Measurements from ENCODE around the gene ERN1.

DNA sequence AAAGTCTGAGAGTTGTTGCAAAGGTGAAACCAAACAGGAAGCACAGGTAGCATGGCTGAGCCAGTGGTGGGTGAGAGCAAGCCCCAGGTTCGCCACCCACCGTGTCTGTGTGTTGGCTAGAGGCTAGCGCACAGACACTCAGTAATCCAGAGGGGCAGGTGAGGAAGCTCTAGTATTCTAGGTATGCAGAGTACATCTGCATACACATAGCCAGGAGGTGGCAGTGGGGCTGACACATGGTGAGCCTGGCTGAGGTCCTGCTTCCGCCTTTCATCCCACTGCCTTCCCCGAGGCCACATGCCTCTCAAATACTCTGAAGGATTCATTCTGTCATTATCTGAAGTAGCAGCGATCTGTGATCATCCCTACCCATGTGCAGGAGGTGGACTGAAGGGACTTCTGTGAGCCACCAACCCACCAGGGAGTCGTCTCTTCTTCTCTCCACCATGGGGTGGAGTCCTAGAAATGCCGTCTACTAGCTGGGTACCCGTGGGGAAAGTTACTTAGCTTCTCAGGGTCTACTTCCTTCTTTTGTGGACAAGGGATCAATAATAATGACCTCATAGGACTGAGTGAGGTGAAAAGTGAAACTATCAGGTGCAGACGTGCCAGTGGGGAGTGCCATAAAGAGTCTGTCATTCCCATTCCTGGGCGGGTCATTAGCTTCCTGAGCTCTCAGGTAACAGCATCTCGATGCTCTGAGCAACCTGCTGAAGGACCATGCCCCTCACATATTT is 73.5 kb downstream of the ERN1 start:
- TF ChIP-seq CTCF (IDR thresholded peaks at IDR 0.05; ENCODE audit: poor library complexity): no peak
- no peak for TF ChIP-seq EZH2phosphoT487 (IDR thresholded peaks at IDR 0.05; ENCODE audit: low read depth, severe bottlenecking, unreplicated experiment)
- TF ChIP-seq EZH2 (IDR thresholded peaks at IDR 0.05; ENCODE audit: borderline replicate concordance): no peak
